ENCODE measurements around the gene PALS2. TPM values are rescaled to one million over a fixed set of nuclear protein-coding genes. Genes with fewer than 3 reads are reported as not detected.

The PALS2 gene, protein sequence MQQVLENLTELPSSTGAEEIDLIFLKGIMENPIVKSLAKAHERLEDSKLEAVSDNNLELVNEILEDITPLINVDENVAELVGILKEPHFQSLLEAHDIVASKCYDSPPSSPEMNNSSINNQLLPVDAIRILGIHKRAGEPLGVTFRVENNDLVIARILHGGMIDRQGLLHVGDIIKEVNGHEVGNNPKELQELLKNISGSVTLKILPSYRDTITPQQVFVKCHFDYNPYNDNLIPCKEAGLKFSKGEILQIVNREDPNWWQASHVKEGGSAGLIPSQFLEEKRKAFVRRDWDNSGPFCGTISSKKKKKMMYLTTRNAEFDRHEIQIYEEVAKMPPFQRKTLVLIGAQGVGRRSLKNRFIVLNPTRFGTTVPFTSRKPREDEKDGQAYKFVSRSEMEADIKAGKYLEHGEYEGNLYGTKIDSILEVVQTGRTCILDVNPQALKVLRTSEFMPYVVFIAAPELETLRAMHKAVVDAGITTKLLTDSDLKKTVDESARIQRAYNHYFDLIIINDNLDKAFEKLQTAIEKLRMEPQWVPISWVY
- total RNA-seq = 10 to 100 TPM; 20.5 to 26.9 TPM

DNA sequence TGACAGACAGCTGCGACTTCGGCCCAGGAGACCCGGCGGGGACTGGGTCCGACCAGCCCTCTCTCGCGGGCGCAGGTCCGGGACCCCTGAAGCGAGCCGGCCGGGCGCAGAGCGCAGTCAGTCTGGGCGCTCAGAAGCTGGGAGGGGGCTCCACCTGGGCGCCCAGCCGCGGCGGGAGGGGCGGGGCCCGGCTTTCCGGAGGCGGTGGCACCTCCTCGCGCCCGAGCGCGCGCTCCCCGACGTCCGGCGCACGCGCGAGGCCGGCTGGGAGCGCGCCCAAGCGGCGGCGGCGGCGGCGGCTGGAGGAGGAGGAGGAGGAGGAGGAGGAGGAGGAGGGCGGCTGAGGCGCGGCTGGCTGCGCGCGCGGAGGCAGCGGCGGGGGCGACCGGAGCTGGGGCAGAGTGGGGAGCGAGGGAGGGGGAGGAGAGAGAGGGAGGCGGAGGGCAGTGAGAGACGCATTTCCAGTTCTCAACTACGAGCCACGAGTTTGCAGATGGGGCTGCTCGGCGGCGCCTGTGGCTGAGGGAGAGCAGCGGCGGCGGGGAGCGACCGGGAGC, at the start of gene PALS2:
TSS of gene PALS2 (plus strand) at position 456 of the 557 bp plus-strand sequence. CDS start 50,216 bp downstream, outside the sequence.
- peak; percentile 80 to 87 for DNase-seq
- H3K4me3 Mint-ChIP-seq = peak within 1 kb of the TSS; percentile 91 to 98
- peak; percentile 64 to 69 for ATAC-seq (replicated peaks in 1 of 2)
- peaks cover 39% of the 10 kb centered on the region for H3K4me1 Mint-ChIP-seq (ENCODE audit: low read depth)
- peak within 1 kb of the TSS; percentile 93 for H3K27ac Mint-ChIP-seq
- H3K9me3 Mint-ChIP-seq = no peaks in the 10 kb centered on the region
- H3K27me3 Mint-ChIP-seq (ENCODE audit: low read depth) = peaks cover 28% of the 10 kb centered on the region
- no peaks in the 10 kb centered on the region for H3K36me3 Mint-ChIP-seq (ENCODE audit: insufficient read depth in 2 of 2)

DNA sequence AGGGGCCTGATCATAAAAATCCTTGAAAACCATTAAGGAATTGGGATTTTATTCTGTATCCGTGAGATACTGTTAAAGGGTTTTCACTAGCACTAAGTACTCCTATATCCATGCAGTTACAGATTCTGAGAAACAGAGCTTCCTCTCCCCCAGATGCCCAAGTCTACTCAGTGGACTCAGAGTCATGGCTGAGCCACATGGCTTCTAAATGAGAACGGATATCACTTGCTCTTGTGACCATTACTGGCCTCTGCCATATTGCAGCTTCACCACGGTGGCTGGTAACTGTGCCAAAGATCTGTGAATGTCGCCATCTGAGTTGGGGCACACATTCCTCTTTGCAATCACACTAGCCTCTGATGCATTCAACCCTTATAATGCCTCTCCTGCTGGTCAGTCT, 42.0 kb upstream of the PALS2 start:
- H3K27ac Mint-ChIP-seq = no peak overlapping the region
- H3K9me3 Mint-ChIP-seq = no peaks in the 10 kb centered on the region
- DNase-seq (no peak), ATAC-seq (replicated peaks in 1 of 2) (no peak)
- no peak overlapping the region for H3K4me3 Mint-ChIP-seq
- no peaks in the 10 kb centered on the region for H3K4me1 Mint-ChIP-seq (ENCODE audit: low read depth)
- H3K27me3 Mint-ChIP-seq (ENCODE audit: low read depth) = peaks cover 6% of the 10 kb centered on the region
- H3K36me3 Mint-ChIP-seq (ENCODE audit: insufficient read depth in 2 of 2) = no peaks in the 10 kb centered on the region

DNA sequence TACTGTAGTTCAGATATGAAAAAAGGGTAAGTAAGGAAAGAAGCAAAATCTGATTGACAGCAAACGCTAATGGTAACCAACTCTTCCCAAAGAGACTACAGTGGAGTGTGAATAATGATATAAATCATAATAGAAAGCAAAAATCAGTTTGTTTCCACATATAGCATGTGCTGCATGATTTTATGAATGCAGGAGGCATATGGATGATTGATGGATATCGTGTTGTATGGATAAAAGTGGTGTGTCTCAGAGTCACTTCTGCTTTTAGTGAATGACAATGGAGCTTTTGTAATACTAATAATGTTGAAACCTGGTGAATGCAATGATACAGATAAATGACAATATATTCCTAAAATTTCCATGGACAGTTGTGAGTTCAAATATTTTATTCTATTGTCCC, 36.6 kb upstream of the PALS2 start:
- no peak overlapping the region for H3K27ac Mint-ChIP-seq
- ATAC-seq (replicated peaks in 1 of 2) (no peak), DNase-seq (no peak)
- peaks cover 6% of the 10 kb centered on the region for H3K27me3 Mint-ChIP-seq (ENCODE audit: low read depth)
- no peaks in the 10 kb centered on the region for H3K9me3 Mint-ChIP-seq
- H3K36me3 Mint-ChIP-seq (ENCODE audit: insufficient read depth in 2 of 2) = no peaks in the 10 kb centered on the region
- H3K4me3 Mint-ChIP-seq = no peak overlapping the region
- no peaks in the 10 kb centered on the region for H3K4me1 Mint-ChIP-seq (ENCODE audit: low read depth)

DNA sequence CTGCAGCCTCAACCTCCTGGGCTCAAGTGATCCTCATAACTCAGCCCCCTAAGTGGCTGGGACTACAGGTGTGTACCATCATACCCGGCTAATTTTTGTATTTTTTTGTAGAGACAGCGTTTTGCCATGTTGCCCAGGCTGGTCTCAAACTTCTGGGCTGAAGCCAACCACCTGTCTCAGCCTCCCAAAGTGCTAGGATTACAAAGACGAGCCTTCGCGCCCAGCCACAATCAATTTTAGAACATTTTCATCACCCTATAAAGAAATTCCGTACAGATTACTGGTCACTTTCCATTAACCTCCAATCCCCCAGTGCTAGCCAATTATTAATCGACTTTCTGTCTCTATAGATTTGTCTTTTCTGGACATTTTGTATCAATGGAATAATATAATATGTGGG, 32.3 kb upstream of the PALS2 start:
- H3K4me1 Mint-ChIP-seq (ENCODE audit: low read depth) = no peaks in the 10 kb centered on the region
- ATAC-seq (replicated peaks in 1 of 2) = no peak
- H3K27ac Mint-ChIP-seq = no peak overlapping the region
- no peak for DNase-seq
- no peaks in the 10 kb centered on the region for H3K36me3 Mint-ChIP-seq (ENCODE audit: insufficient read depth in 2 of 2)
- no peak overlapping the region for H3K4me3 Mint-ChIP-seq
- H3K27me3 Mint-ChIP-seq (ENCODE audit: low read depth) = peaks cover 6% of the 10 kb centered on the region
- H3K9me3 Mint-ChIP-seq = no peaks in the 10 kb centered on the region

DNA sequence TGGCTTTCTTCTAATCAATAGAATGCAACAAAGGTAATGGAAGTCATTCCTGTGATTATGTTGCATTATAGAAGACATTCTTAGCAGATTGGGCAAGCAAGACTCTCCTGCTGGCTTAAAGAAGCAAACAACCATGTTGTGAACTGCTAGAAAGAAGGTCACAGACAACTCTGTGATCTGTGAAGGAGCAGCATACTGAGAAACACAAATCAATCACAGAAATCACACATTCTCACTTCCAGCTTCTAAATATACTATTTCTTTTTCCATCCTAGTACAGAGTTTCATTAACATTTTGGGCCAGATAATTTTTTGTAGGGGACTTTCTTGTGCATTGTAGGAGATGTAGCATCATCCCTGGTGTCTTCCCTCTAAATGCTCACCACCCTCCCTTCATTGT, 28.0 kb upstream of the PALS2 start:
- no peak for DNase-seq
- Mint-ChIP-seq H3K4me1 (ENCODE audit: low read depth) (no peaks in the 10 kb centered on the region), H3K4me3 (no peak overlapping the region), H3K36me3 (ENCODE audit: insufficient read depth in 2 of 2) (no peaks in the 10 kb centered on the region), H3K27ac (no peak overlapping the region), H3K27me3 (ENCODE audit: low read depth) (peaks cover 6% of the 10 kb centered on the region), H3K9me3 (no peaks in the 10 kb centered on the region)
- ATAC-seq (replicated peaks in 1 of 2) = no peak

DNA sequence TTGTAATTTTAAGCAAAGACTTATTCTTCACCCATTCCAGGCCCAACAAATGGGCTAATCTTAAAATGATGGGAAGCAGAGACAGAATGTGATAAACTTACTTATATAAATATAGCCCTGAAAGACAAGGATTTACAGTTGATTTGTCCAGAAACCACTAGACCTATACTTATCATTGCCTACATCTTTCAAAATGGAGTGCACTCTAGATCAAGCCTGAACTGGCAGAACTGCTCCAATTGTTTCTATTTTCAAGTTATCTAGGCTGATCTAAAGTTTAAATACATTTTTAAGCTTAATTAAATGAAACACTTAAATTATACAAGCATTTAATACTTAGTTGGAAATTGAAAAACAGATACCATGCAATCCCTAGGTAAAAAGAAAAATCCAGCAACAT, 24.9 kb upstream of the PALS2 start:
- ATAC-seq (replicated peaks in 1 of 2) = no peak
- no peaks in the 10 kb centered on the region for H3K9me3 Mint-ChIP-seq
- H3K36me3 Mint-ChIP-seq (ENCODE audit: insufficient read depth in 2 of 2) = no peaks in the 10 kb centered on the region
- H3K4me3 Mint-ChIP-seq = no peak overlapping the region
- H3K4me1 Mint-ChIP-seq (ENCODE audit: low read depth) = no peaks in the 10 kb centered on the region
- H3K27me3 Mint-ChIP-seq (ENCODE audit: low read depth) = peaks cover 6% of the 10 kb centered on the region
- DNase-seq = no peak
- no peak overlapping the region for H3K27ac Mint-ChIP-seq

DNA sequence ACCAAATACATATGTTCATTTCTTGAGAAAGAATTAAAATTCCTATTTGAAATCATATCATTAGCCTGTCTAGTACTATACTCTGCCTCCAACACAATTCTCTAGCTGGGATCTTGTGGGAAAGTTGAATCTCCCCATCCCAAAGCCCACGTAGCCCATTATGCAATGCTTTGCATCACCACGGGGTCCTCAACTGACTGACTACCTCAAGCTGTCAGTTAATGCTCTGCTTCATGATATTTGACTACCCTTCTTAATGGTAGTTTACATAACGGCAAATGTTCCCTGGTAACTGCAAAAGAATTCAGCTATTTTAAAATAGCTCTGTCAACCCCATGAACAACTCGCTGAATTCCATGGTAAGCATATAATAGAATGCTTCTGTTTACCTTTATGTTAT, 23.3 kb upstream of the PALS2 start:
- Mint-ChIP-seq H3K27me3 (ENCODE audit: low read depth) (peaks cover 6% of the 10 kb centered on the region), H3K27ac (no peak overlapping the region), H3K4me1 (ENCODE audit: low read depth) (no peaks in the 10 kb centered on the region), H3K4me3 (no peak overlapping the region), H3K36me3 (ENCODE audit: insufficient read depth in 2 of 2) (no peaks in the 10 kb centered on the region), H3K9me3 (no peaks in the 10 kb centered on the region)
- no peak for DNase-seq
- ATAC-seq (replicated peaks in 1 of 2) = no peak

DNA sequence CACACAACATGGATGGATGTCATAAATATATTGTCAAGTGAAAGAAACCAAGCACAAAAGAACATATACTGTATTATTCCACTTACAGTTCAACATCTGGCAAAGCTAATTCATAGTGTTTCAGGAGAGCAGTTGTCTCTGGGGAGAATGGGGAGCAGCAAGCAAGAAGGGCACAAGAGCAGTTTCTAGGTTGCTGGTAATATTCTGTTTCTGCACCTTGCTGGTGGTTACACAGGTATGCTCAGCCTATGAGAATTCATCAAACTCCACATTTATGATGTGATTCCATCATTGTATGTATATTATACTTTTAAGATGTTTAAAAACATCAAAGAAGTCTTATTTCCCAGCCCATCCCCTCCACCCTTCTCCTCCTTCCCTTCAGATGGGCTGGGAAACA, 18.1 kb upstream of the PALS2 start:
- no peak for ATAC-seq (replicated peaks in 1 of 2)
- peaks cover 11% of the 10 kb centered on the region for H3K27me3 Mint-ChIP-seq (ENCODE audit: low read depth)
- DNase-seq = no peak
- peaks cover 3% of the 10 kb centered on the region for H3K4me1 Mint-ChIP-seq (ENCODE audit: low read depth)
- H3K9me3 Mint-ChIP-seq = no peaks in the 10 kb centered on the region
- no peaks in the 10 kb centered on the region for H3K36me3 Mint-ChIP-seq (ENCODE audit: insufficient read depth in 2 of 2)
- no peak overlapping the region for H3K27ac Mint-ChIP-seq
- H3K4me3 Mint-ChIP-seq = no peak overlapping the region

DNA sequence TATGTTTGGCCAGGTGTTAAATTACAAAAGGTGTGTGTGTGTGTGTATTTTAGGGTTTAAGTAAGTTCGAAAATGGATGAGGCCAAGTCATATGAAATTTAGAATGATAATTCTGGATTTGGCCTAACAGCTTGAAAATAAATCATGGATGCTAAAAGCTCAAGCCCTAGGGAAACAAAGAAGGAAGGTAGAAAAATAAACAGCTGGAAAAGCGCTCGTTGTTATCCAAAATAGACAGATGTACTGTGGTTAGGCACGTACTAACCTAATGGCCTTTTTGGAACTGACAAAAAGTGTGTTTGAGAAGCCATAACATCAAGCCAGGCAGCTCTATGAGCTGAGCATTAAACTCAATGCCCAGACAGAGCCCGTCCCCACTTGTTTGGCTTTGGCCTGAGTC, 17.5 kb upstream of the PALS2 start:
- ATAC-seq (replicated peaks in 1 of 2) (no peak), DNase-seq (no peak)
- H3K27ac Mint-ChIP-seq = no peak overlapping the region
- H3K27me3 Mint-ChIP-seq (ENCODE audit: low read depth) = peaks cover 11% of the 10 kb centered on the region
- no peaks in the 10 kb centered on the region for H3K9me3 Mint-ChIP-seq
- H3K4me1 Mint-ChIP-seq (ENCODE audit: low read depth) = peaks cover 8% of the 10 kb centered on the region
- no peaks in the 10 kb centered on the region for H3K36me3 Mint-ChIP-seq (ENCODE audit: insufficient read depth in 2 of 2)
- H3K4me3 Mint-ChIP-seq = no peak overlapping the region

DNA sequence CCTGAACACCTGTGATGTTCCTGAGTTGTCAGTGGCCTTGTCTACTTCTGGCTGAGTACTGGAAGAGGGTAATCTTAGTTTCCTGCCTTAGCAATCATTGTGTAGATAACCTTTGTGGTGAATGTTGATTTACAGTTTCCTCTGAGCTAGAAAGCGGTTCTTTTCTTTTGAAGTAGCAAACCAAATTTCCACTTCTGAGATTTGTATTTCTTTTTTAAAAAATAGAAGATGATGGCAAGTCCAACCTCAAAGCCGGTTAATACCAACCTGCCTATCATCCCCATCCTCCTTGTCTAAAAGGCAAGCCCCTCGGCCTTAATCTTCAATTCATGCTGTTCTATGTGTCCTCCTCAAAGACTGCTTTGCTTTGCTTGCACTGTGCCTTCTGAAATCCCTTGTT, 12.5 kb upstream of the PALS2 start:
- Mint-ChIP-seq H3K27me3 (ENCODE audit: low read depth) (peaks cover 3% of the 10 kb centered on the region), H3K9me3 (no peaks in the 10 kb centered on the region), H3K27ac (peak overlapping the region; percentile 34), H3K36me3 (ENCODE audit: insufficient read depth in 2 of 2) (no peaks in the 10 kb centered on the region), H3K4me1 (ENCODE audit: low read depth) (peaks cover 21% of the 10 kb centered on the region), H3K4me3 (peak overlapping the region; percentile 2 to 7)
- DNase-seq (no peak), ATAC-seq (replicated peaks in 1 of 2) (peak; percentile 72)

DNA sequence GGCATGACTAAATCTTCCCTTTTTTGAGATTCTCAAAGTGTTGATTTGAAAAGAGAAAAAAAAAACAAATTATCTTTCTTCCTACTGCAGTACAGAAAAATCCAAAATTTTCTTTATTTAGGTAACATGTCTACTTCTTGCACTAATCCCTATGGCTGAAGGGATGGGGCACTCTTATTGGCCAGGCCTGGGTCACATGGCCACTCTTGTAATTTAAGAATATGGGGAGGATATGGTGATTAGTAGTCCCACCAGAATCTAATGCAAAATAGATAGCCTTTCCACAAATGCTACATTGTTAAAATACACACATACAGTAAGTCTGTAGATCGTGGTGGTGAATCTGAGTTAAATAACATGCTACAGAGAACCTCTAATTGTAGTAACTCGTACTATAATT, 7.0 kb upstream of the PALS2 start:
- Mint-ChIP-seq H3K4me1 (ENCODE audit: low read depth) (peaks cover 7% of the 10 kb centered on the region), H3K27ac (no peak overlapping the region), H3K4me3 (no peak overlapping the region), H3K27me3 (ENCODE audit: low read depth) (peaks cover 24% of the 10 kb centered on the region), H3K36me3 (ENCODE audit: insufficient read depth in 2 of 2) (no peaks in the 10 kb centered on the region), H3K9me3 (no peaks in the 10 kb centered on the region)
- ATAC-seq (replicated peaks in 1 of 2) (no peak), DNase-seq (no peak)

DNA sequence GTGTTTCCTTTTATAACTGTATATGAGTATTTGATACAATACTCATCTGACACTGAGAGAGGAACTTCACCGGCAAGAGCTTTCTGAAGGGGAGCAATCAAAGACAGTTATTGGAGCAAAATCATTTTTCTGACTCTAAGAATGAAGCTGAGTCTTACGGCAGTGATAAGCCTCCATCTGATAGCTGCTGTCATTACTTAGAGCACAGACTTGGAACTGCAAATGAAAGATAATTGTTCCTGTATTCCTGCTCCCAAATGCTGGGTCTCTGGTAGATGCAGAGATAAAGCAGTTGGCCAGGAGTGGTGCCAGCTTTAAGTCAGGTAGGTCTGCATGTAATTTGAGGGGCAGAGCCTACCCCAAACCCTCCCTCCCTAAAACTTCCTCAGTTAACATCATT, 2.3 kb upstream of the PALS2 start:
- Mint-ChIP-seq H3K27ac (no peak overlapping the region), H3K27me3 (ENCODE audit: low read depth) (peaks cover 33% of the 10 kb centered on the region), H3K9me3 (no peaks in the 10 kb centered on the region), H3K36me3 (ENCODE audit: insufficient read depth in 2 of 2) (no peaks in the 10 kb centered on the region), H3K4me1 (ENCODE audit: low read depth) (peaks cover 32% of the 10 kb centered on the region), H3K4me3 (no peak overlapping the region)
- DNase-seq = no peak
- no peak for ATAC-seq (replicated peaks in 1 of 2)

DNA sequence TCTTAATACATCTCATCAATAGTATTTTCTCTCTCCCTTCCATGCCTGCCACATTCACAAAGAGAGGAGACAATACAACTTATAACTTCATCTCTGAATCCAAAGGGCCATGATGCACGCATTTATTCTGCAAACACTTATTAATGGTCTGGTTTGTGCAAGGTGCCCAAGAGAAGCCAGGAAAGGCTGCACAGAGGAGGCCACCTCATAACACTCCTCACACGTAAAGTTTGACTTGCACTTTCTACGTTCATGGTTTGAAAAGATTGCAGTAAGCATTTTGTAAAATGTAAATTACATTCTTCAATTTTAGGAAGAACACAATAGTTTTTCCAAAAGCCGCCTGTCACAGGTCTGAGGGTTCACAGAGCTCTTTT, 1.2 kb upstream of the PALS2 start:
- peaks cover 31% of the 10 kb centered on the region for H3K27me3 Mint-ChIP-seq (ENCODE audit: low read depth)
- peak overlapping the region; percentile 93 for H3K27ac Mint-ChIP-seq
- H3K36me3 Mint-ChIP-seq (ENCODE audit: insufficient read depth in 2 of 2) = no peaks in the 10 kb centered on the region
- H3K4me3 Mint-ChIP-seq = peak overlapping the region; percentile 85 to 93
- peaks cover 38% of the 10 kb centered on the region for H3K4me1 Mint-ChIP-seq (ENCODE audit: low read depth)
- DNase-seq (no peak), ATAC-seq (replicated peaks in 1 of 2) (peak in 1 of 2 donors; percentile 32)
- no peaks in the 10 kb centered on the region for H3K9me3 Mint-ChIP-seq
